ENCODE data around the gene AHRR.
A peak's percentile ranks its signal among the peaks of the same experiment; 100 is the strongest.
"Not testable (repeated sequence)": the region's sequence is repeated elsewhere in the genome, so short reads cannot be mapped to it uniquely, and the experiment has no call there.

The AHRR gene

GRCh38 chr5:368183-369084, 46.9 kb downstream of the AHRR start:
- peak; percentile 60 for DNase-seq

- peak; percentile 60 for DNase-seq
Observed at GRCh38 chr5:369151-369868, 47.8 kb downstream of the AHRR start.

- DNase-seq = not testable (repeated sequence)
Observed at GRCh38 chr5:369869-370236, 48.3 kb downstream of the AHRR start.

GRCh38 chr5:370311-370958, 48.9 kb downstream of the AHRR start:
- no peak for DNase-seq

- DNase-seq = no peak
Observed at GRCh38 chr5:370959-371810, 49.7 kb downstream of the AHRR start.

GRCh38 chr5:371811-372555, 50.5 kb downstream of the AHRR start:
- DNase-seq = peak; percentile 61

- DNase-seq = no peak
Observed at GRCh38 chr5:372556-372995, 51.1 kb downstream of the AHRR start.

GRCh38 chr5:372996-373709, 51.6 kb downstream of the AHRR start:
- no peak for DNase-seq

GRCh38 chr5:373710-374602, 52.4 kb downstream of the AHRR start:
- peak; percentile 90 for DNase-seq

GRCh38 chr5:374631-375335, 53.3 kb downstream of the AHRR start:
- DNase-seq = no peak

- DNase-seq = no peak
Observed at GRCh38 chr5:375336-375920, 53.9 kb downstream of the AHRR start.

- no peak for DNase-seq
Observed at GRCh38 chr5:375921-376798, 54.6 kb downstream of the AHRR start.

- DNase-seq = no peak
Observed at GRCh38 chr5:376799-377325, 55.3 kb downstream of the AHRR start.

GRCh38 chr5:377326-377981, 55.9 kb downstream of the AHRR start:
- no peak for DNase-seq

GRCh38 chr5:378301-378891, 56.9 kb downstream of the AHRR start:
- peak; percentile 82 for DNase-seq

- peak; percentile 68 for DNase-seq
Observed at GRCh38 chr5:378976-379742, 57.6 kb downstream of the AHRR start.
